ENCODE measurements around the gene LRMDA.

LRMDA gene

GRCh38 chr10:76342996-76343395 lies 911.6 kb downstream of the LRMDA start:
- DNase-seq (ENCODE audit: low spot score), result no peak

GRCh38 chr10:76347832-76348231 lies 916.4 kb downstream of the LRMDA start:
- DNase-seq (ENCODE audit: low spot score), result no peak

- DNase-seq (ENCODE audit: low spot score), result no peak
These were observed 919.2 kb downstream of the LRMDA start for GRCh38 chr10:76350583-76350982.

GRCh38 chr10:76352300-76352699 lies 920.9 kb downstream of the LRMDA start:
- no peak for DNase-seq (ENCODE audit: low spot score)

- no peak for DNase-seq (ENCODE audit: low spot score)
These were observed 921.9 kb downstream of the LRMDA start for GRCh38 chr10:76353237-76353851.

GRCh38 chr10:76354212-76354738 lies 922.9 kb downstream of the LRMDA start:
- DNase-seq (ENCODE audit: low spot score), result no peak

GRCh38 chr10:76354921-76355320 lies 923.5 kb downstream of the LRMDA start:
- DNase-seq (ENCODE audit: low spot score), result no peak

GRCh38 chr10:76356557-76356956 lies 925.1 kb downstream of the LRMDA start:
- DNase-seq (ENCODE audit: low spot score), result no peak

GRCh38 chr10:76357726-76358415 lies 926.4 kb downstream of the LRMDA start:
- DNase-seq (ENCODE audit: low spot score), result no peak

GRCh38 chr10:76358743-76359395 lies 927.4 kb downstream of the LRMDA start:
- DNase-seq (ENCODE audit: low spot score), result no peak

GRCh38 chr10:76375761-76376160 lies 944.3 kb downstream of the LRMDA start:
- no peak for DNase-seq (ENCODE audit: low spot score)

GRCh38 chr10:76382381-76382851 lies 951.0 kb downstream of the LRMDA start:
- DNase-seq (ENCODE audit: low spot score), result no peak

- DNase-seq (ENCODE audit: low spot score), result no peak
These were observed 957.0 kb downstream of the LRMDA start for GRCh38 chr10:76388321-76389023.

GRCh38 chr10:76393875-76394706 lies 962.7 kb downstream of the LRMDA start:
- no peak for DNase-seq (ENCODE audit: low spot score)

GRCh38 chr10:76394707-76395042 lies 963.3 kb downstream of the LRMDA start:
- no peak for DNase-seq (ENCODE audit: low spot score)

GRCh38 chr10:76395251-76395650 lies 963.8 kb downstream of the LRMDA start:
- no peak for DNase-seq (ENCODE audit: low spot score)

- DNase-seq (ENCODE audit: low spot score), result no peak
These were observed 964.7 kb downstream of the LRMDA start for GRCh38 chr10:76396134-76396533.

GRCh38 chr10:76397181-76398042 lies 966.0 kb downstream of the LRMDA start:
- DNase-seq (ENCODE audit: low spot score), result no peak

GRCh38 chr10:76398043-76398710 lies 966.8 kb downstream of the LRMDA start:
- DNase-seq (ENCODE audit: low spot score), result no peak

GRCh38 chr10:76399226-76399625 lies 967.8 kb downstream of the LRMDA start:
- no peak for DNase-seq (ENCODE audit: low spot score)

Measured in iPS-NIHi11 (cell line).